ENCODE results near the gene IFITM5. TPM values are rescaled to one million over a fixed set of nuclear protein-coding genes. Genes with fewer than 3 reads are reported as not detected.
"Not testable (repeated sequence)": the region's sequence is repeated elsewhere in the genome, so short reads cannot be mapped to it uniquely, and the experiment has no call there.

IFITM5 gene
- total and polyA plus RNA-seq, 2 experiments from 2014 or later, result not detected

DNA sequence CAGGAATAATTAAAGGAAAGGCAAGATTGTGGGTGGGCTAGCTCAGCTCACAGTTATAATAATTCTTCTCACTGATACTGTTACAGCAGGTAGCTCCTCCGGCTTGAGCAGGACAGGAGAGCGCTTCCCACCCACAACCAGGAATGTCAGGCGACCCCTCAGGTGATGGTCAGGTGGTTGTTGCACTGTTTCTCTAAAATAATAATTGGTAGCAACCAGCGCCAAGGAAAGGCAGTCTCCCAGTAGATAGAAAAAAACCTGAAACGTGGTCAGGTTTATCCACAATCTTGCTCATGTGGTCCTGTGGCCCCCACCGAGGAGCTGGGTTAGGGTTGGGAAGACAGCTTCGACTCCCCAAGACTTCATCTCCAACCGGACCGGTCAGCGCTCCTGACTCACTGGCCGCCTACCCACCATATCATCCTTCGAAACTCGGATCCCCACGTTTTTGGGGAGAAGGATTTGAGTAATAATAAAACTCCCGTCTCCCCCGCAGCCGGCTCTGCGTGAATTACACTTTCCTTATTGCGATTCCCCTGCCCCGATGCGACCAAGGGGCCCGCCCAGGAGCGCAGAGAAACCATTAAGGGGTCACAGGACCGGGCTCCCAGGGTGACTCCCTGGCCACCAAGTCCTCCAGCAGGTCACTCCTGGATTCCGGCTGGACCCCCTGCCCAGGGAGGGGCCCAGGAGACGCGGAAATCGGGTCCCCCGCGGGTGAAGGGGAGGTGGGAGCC lies 18.5 kb upstream of the IFITM5 start:
- in situ Hi-C loops (cut with MboI), result not testable (repeated sequence)
- WGBS, 2 experiments (ENCODE audit: low coverage in 1 of 2, low lambda C conversion rate in 2 of 2, missing lambda C conversion rate in 2 of 2), result 32 to 57% methylated on average over 13 to 15 of the region's 30 CpGs
- peak overlapping the region; percentile 56; the same call in 1 of the 2 replicates for H3K4me3 ChIP-seq

GRCh38 chr11:316891-317301 lies 17.6 kb upstream of the IFITM5 start:
- Histone ChIP-seq H3K9me2 (ENCODE audit: insufficient read depth) (no peaks in the 10 kb centered on the region), H3F3A (ENCODE audit: insufficient read depth) (peaks cover 28% of the 10 kb centered on the region), H2AFZ (no peak overlapping the region), H3K27ac (no peak overlapping the region), H3K9me3 (ENCODE audit: low read depth) (no peaks in the 10 kb centered on the region), H3K4me3 (peak overlapping the region; percentile 79; the same call in 1 of the 2 replicates), H3K27me3 (replicated peaks; ENCODE audit: insufficient read depth) (no peaks in the 10 kb centered on the region), H3K4me2 (ENCODE audit: unreplicated experiment) (peak overlapping the region; percentile 82), H3K9ac (peak overlapping the region; percentile 80; the same call in 1 of the 2 replicates), H4K20me1 (ENCODE audit: insufficient read depth) (no peaks in the 10 kb centered on the region), H3K79me2 (ENCODE audit: insufficient read depth) (peaks cover 53% of the 10 kb centered on the region), H3K4me1 (ENCODE audit: insufficient read depth) (peaks cover 25% of the 10 kb centered on the region), H3K36me3 (ENCODE audit: low read depth) (no peaks in the 10 kb centered on the region)
- DNase-seq, result no peak
- in situ Hi-C loops (cut with MboI), result no loop called here
- 84 to 95% methylated on average over 5 to 7 of the region's 7 CpGs for WGBS, 2 experiments (ENCODE audit: low coverage in 1 of 2, low lambda C conversion rate in 2 of 2, missing lambda C conversion rate in 2 of 2)
- TF ChIP-seq EZH2 (IDR thresholded peaks at IDR 0.05; ENCODE audit: insufficient read depth, poor library complexity, severe bottlenecking) (no peak), EZH2phosphoT487 (IDR thresholded peaks at IDR 0.05; ENCODE audit: insufficient read depth, low read depth) (no peak)

More for the DNA sequence above, 18.5 kb upstream of the IFITM5 start:
- not testable (repeated sequence) for H3K27ac ChIP-seq; H3K9me2 ChIP-seq (ENCODE audit: insufficient read depth); H3K9me3 ChIP-seq (ENCODE audit: low read depth); H3K27me3 ChIP-seq (replicated peaks; ENCODE audit: insufficient read depth); DNase-seq; H2AFZ ChIP-seq; H3K36me3 ChIP-seq (ENCODE audit: low read depth); H4K20me1 ChIP-seq (ENCODE audit: insufficient read depth)
- H3K4me2 ChIP-seq (ENCODE audit: unreplicated experiment), result peak overlapping the region; percentile 47
- H3K4me1 ChIP-seq (ENCODE audit: insufficient read depth), result peaks cover 23% of the 10 kb centered on the region
- H3K9ac ChIP-seq, result peak overlapping the region; percentile 64
- peaks cover 19% of the 10 kb centered on the region for H3F3A ChIP-seq (ENCODE audit: insufficient read depth)
- peaks cover 53% of the 10 kb centered on the region for H3K79me2 ChIP-seq (ENCODE audit: insufficient read depth)

GRCh38 chr11:316031-316701 lies 16.8 kb upstream of the IFITM5 start:
- H3K9ac ChIP-seq, result peak overlapping the region; percentile 80
- 13 to 20% methylated on average over 48 to 61 of the region's 64 CpGs for WGBS, 2 experiments (ENCODE audit: low coverage in 1 of 2, low lambda C conversion rate in 2 of 2, missing lambda C conversion rate in 2 of 2)
- in situ Hi-C loops (cut with MboI), result no loop called here
- TF ChIP-seq EZH2phosphoT487 (IDR thresholded peaks at IDR 0.05; ENCODE audit: insufficient read depth, low read depth), result no peak
- no peak for TF ChIP-seq EZH2 (IDR thresholded peaks at IDR 0.05; ENCODE audit: insufficient read depth, poor library complexity, severe bottlenecking)
- H2AFZ ChIP-seq, result peak overlapping the region; percentile 41; the same call in 1 of the 2 replicates
- peaks cover 28% of the 10 kb centered on the region for H3K4me1 ChIP-seq (ENCODE audit: insufficient read depth)
- H4K20me1 ChIP-seq (ENCODE audit: insufficient read depth), result no peaks in the 10 kb centered on the region
- DNase-seq, result peak; percentile 57
- H3K4me3 ChIP-seq, result peak overlapping the region; percentile 79
- peak overlapping the region; percentile 82 for H3K4me2 ChIP-seq (ENCODE audit: unreplicated experiment)
- H3K9me3 ChIP-seq (ENCODE audit: low read depth), result no peaks in the 10 kb centered on the region
- no peaks in the 10 kb centered on the region for H3K27me3 ChIP-seq (replicated peaks; ENCODE audit: insufficient read depth)
- no peak overlapping the region for H3K27ac ChIP-seq
- no peaks in the 10 kb centered on the region for H3K36me3 ChIP-seq (ENCODE audit: low read depth)
- peaks cover 53% of the 10 kb centered on the region for H3K79me2 ChIP-seq (ENCODE audit: insufficient read depth)
- no peaks in the 10 kb centered on the region for H3K9me2 ChIP-seq (ENCODE audit: insufficient read depth)
- H3F3A ChIP-seq (ENCODE audit: insufficient read depth), result peaks cover 31% of the 10 kb centered on the region

- Histone ChIP-seq H3K9me3 (ENCODE audit: low read depth) (no peaks in the 10 kb centered on the region), H3K4me1 (ENCODE audit: insufficient read depth) (peaks cover 28% of the 10 kb centered on the region), H4K20me1 (ENCODE audit: insufficient read depth) (no peaks in the 10 kb centered on the region), H3K9me2 (ENCODE audit: insufficient read depth) (no peaks in the 10 kb centered on the region), H3F3A (ENCODE audit: insufficient read depth) (peaks cover 31% of the 10 kb centered on the region), H3K27ac (no peak overlapping the region), H3K4me3 (peak overlapping the region; percentile 79), H3K4me2 (ENCODE audit: unreplicated experiment) (peak overlapping the region; percentile 82), H2AFZ (peak overlapping the region; percentile 41; the same call in 1 of the 2 replicates), H3K9ac (peak overlapping the region; percentile 80; the same call in 1 of the 2 replicates), H3K36me3 (ENCODE audit: low read depth) (no peaks in the 10 kb centered on the region), H3K27me3 (replicated peaks; ENCODE audit: insufficient read depth) (no peaks in the 10 kb centered on the region), H3K79me2 (ENCODE audit: insufficient read depth) (peaks cover 52% of the 10 kb centered on the region)
- DNase-seq, result no peak
- in situ Hi-C loops (cut with MboI), result no loop called here
- TF ChIP-seq EZH2 (IDR thresholded peaks at IDR 0.05; ENCODE audit: insufficient read depth, poor library complexity, severe bottlenecking) (no peak), EZH2phosphoT487 (IDR thresholded peaks at IDR 0.05; ENCODE audit: insufficient read depth, low read depth) (no peak)
- 31 to 47% methylated on average over 15 to 31 of the region's 32 CpGs for WGBS, 2 experiments (ENCODE audit: low coverage in 1 of 2, low lambda C conversion rate in 2 of 2, missing lambda C conversion rate in 2 of 2)
These were observed 16.2 kb upstream of the IFITM5 start for GRCh38 chr11:315516-315994.

Data from GM23248 (cell line).